GM12874 (cell line): ENCODE results near the gene NACC2.

Experiments
- TF ChIP-seq, protein P1 (sequence below): IDR thresholded peaks from 2 replicates; pipeline ENCODE4 v1.5.1; 2011; ENCODE audit warnings: low read depth, mild to moderate bottlenecking, control low read depth, low read length, moderate library complexity; ENCODE audit not compliant: insufficient read depth

NACC2 gene

DNA sequence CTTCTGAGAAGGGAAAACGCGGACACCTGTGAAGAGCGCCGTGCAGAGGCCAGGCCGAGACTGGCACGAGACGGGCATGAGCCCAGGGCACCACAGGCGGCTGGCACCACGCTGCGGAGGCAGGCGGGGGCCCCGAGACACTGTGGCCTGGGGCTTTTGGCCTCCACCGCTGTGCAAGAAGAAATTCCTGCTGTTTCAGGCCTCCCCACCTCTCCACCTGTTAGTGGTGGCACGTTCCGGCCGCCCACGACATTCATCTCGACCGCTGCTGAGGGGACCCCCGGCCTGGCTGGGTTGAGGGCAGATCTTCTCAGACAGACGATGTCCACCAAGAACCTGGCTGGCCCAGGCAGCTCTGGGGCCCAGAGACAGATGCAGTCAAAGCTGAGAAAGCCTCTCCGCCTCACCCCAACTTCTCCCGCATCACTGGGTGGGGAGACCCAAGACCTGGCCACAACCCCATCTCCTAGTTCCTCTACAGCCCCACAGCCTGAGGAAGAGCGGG, 11.5 kb downstream of the NACC2 start:
- TF ChIP-seq, protein P1, sequence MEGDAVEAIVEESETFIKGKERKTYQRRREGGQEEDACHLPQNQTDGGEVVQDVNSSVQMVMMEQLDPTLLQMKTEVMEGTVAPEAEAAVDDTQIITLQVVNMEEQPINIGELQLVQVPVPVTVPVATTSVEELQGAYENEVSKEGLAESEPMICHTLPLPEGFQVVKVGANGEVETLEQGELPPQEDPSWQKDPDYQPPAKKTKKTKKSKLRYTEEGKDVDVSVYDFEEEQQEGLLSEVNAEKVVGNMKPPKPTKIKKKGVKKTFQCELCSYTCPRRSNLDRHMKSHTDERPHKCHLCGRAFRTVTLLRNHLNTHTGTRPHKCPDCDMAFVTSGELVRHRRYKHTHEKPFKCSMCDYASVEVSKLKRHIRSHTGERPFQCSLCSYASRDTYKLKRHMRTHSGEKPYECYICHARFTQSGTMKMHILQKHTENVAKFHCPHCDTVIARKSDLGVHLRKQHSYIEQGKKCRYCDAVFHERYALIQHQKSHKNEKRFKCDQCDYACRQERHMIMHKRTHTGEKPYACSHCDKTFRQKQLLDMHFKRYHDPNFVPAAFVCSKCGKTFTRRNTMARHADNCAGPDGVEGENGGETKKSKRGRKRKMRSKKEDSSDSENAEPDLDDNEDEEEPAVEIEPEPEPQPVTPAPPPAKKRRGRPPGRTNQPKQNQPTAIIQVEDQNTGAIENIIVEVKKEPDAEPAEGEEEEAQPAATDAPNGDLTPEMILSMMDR = no peak

DNA sequence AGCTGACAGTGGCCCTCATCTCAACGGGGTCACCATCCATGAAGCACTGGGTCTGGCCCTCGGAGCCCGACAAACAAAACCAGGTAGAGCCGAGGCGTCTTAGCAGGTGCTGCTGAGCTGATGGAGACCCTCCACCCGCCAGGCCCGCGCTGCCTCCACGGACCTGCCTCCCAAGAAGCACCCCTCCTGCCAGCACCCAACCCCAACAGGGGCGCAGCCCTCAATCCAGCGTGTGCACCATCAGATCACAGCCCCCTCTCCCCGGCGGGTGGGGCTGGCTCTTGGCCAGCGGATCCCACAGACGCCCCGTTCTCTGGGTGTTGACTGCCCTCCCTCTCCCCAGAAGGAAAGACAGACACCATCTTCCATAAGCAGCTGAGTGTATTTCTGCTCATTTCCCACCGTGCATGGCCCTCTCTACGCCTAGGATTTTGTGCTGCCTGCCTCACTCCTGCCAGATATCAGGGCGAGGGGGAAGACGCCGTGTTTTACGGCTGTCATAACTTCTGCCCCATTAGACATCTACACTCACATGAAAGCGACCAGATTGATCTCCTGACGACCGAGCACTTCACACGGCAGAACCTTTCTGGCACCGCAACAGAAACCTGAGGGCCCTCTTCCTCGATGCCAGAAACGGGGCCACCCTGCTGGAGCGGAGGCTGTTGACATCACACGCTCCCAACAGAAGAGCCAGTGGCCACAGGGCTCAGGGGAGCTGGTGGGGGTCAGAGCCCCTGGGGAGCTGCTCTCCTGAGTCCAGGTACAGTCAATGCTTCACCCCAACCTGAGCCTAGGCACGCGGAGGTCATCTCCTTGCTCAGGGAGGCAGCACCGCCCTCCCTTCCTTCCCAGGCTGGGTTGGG, 12.4 kb downstream of the NACC2 start:
- TF ChIP-seq, protein P1 = no peak

DNA sequence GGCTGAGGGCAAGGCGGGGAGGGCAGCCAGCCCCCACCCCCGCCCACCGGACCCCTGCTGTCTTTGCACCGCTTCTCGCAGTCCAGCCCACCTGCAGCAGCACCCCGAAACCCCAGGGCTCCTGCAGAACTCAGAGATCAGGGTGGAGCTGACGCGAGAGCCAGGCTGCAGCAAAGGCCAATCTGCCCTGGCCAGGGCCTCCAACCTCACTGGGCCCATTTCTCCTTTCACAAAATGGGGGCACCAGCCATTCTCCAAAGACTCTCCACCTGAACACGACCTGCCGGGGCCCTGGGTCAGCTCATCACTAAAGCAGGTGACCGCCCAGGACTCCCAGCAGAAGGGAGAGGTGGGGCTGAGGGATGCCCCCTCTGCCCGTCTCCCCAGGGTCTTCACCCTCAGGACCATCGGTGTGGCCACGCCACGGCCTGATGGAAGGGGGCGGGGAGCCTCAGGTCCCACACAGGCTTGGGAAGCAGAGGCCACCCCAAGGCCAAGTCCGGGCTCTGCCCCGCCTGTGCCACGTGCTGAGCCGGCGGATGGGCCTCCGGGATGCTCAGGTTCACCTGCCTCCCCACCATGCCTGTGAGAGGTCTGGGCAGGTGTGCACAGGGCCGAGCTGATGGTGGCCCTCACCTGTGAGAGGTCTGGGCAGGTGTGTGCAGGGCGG, 13.1 kb downstream of the NACC2 start:
- TF ChIP-seq, protein P1 = no peak

DNA sequence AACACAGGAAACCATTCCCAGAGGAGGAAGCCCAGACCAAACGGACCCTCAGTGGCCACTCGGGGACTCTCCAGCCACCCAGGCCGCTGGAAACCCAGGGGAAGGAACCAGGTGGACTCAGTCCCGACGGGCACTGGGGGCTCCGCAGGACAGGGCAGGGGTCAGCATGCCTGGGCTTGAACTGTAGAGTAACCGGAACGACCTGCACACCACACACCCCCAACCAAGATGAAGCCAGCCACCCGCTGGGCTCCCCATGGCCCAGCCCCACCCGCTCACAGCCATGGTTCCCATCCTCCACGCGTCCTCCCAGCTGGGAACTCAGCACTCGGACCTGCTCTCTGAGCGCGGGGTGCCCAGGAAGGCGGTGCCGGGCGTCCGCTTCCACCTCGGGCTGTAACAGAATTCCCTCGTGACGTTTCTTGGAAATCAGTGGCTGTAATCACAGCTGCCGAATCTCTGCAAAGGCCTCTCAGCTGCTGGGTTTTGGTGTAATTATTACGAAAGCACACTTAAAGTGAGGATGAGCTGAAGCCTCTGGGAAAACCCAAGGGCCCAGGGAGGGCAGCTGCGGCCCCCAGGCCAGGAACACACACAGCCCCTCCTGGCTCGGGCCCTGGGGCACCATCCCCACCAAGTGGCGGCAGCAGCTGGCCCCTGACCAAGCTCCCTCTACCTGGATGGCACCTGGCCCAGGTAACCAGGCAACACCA, 13.8 kb downstream of the NACC2 start:
- TF ChIP-seq, protein P1 = no peak

DNA sequence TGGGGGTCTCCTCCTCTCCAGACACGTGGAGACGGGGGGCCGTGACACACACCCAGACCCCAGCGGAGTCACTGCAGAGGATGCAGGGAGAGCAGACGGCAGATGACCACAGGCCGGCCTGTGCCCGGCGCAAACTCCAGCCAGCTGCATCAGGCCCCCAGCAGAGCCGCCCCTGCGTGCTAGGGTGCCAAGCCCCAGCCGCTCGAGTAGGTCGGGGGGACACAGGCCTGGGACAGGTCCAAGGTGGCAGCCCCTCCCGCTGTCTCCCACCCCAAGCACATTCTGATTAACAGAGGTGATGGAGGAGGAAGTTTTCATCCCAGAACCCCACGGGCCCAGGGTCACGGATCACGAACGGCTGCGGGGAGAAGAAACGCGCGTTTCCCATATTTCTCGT, 14.4 kb downstream of the NACC2 start:
- TF ChIP-seq, protein P1 = no peak

DNA sequence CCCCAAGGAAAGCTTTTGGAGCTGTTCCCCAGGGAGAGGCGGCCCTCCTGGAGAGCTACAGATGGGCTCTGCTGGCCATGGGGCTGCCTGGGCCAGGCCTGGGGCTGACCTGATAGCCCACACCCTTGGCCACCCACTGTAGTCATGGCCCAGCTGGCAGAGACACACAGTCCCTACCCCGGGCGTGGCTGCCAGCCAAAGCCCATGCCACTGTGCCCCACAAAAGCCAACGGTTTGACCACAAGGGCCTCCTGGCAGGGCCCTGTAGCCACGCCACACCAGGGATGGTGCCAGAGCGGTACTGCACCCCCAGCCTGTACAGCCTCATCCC, 15.2 kb downstream of the NACC2 start:
- TF ChIP-seq, protein P1 = no peak
